ENCODE data around the gene PTPRH. TPM values are rescaled to one million over a fixed set of nuclear protein-coding genes. Genes with fewer than 3 reads are reported as not detected.

The PTPRH gene
- total RNA-seq, 4 donors from 2014 or later: 1.2 to 3.9 (median 2.1) TPM

DNA sequence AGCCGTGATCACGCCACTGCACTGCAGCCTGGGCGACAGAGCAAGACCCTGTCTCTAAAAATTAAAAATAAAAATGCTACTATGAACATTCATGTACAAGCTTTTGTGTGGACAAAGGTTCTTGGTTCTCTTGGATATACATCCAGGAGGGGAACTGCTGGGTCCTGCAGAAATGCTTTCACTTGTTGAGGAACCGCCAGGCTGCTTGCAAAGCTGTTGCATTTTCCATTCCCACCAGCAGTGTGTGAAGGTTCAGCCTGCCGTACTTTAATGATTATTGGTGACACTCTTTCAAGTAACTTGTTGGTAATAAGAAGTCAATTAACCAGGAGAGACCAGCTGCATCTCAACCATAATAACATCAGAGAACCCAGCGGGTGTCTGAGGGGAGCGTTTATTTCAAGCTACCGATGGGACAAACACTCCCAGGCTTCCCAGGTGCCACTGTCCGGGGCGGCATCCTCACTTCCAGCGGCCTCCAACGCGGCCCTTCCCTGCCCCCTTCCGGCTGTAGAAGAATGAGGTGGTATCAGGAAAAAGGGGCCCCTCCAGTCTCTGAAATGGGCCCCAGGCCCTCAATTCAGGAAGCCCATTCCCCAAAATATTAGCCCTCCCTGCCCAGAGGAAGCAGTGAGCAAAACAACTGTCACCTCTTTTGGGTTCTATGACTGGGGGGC is 76.7 kb downstream of the PTPRH start:
- no peak for DNase-seq (ENCODE audit: low spot score in 2 of 2)
- Histone ChIP-seq H3K27ac (no peak overlapping the region), H3K4me1 (peaks cover 0 to 6% (median 0%) of the 10 kb centered on the region in 4 donors), H3K36me3 (no peaks in the 10 kb centered on the region), H3K4me3 (no peak overlapping the region), H3K27me3 (peaks cover 0 to 79% of the 10 kb centered on the region in 2 donors), H3K9me3 (no peaks in the 10 kb centered on the region)
- WGBS, 2 donors: 47 to 56% methylated on average over 14 of the region's 14 CpGs
- TF ChIP-seq EP300 (IDR thresholded peaks at IDR 0.05) (no peak), POLR2A (IDR thresholded peaks at IDR 0.05) (no peak), CTCF (IDR thresholded peaks at IDR 0.05) (peak in 1 of 5 experiments; percentile 17)

DNA sequence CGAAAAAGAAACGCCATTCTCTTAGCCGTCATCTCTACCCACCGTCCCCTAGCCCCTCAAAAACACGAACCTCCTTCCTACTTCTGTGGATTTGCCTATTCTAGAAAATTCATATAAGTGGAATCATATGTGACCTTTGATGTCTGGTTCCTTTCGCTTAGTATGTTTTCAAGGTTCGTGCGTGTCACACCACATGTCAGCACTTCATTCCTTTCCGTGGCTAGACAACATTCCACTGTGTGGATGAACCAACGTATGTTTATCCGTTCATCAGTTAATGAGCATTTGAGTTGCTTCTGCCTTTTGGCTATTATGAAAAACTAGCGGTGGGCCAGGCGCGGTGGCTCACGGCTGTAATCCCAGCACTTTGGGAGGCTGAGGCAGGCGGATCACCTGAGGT is 77.9 kb downstream of the PTPRH start:
- DNase-seq (ENCODE audit: low spot score in 2 of 2): no peak
- no peak overlapping the region for H3K4me3 ChIP-seq
- H3K9me3 ChIP-seq: no peaks in the 10 kb centered on the region
- H3K4me1 ChIP-seq: peaks cover 0 to 6% (median 0%) of the 10 kb centered on the region in 4 donors
- 79 to 80% methylated on average over 16 of the region's 16 CpGs for WGBS, 2 donors
- H3K27me3 ChIP-seq: peaks cover 0 to 68% of the 10 kb centered on the region in 2 donors
- TF ChIP-seq EP300 (IDR thresholded peaks at IDR 0.05): no peak
- no peak for TF ChIP-seq POLR2A (IDR thresholded peaks at IDR 0.05)
- no peak for TF ChIP-seq CTCF (IDR thresholded peaks at IDR 0.05)
- no peak overlapping the region for H3K27ac ChIP-seq
- no peaks in the 10 kb centered on the region for H3K36me3 ChIP-seq

Small RNAs within 50 kb of the gene (small RNA-seq; reads per million reads assigned to genes)
- gene MIR6802 (0.38 reads per million), gene MIR6803 (0.38 reads per million), gene MIR6804 (not detected), gene RF01210 (not detected)

Other genes starting within 250 kb of the PTPRH start
- under 1 TPM in 1 of 4 donors, not detected in 3; under 0.01 TPM for gene NLRP2, start 243.1 kb downstream of the PTPRH start, total RNA-seq
- gene GP6, start 171.2 kb downstream of the PTPRH start, total RNA-seq: 1 to 10 TPM in 1 of 4 donors, not detected in 3; 1.5 TPM
- 10 to 100 TPM in 2 of 4 donors, 1 to 10 TPM in 2; 6.3 to 25.7 (median 12.7) TPM for gene RDH13, start 146.4 kb downstream of the PTPRH start, total RNA-seq
- gene EPS8L1, start 133.6 kb downstream of the PTPRH start, total RNA-seq: 1 to 10 TPM in 1 of 4 donors, under 1 TPM in 1, not detected in 2; 0.44 to 1.2 TPM
- gene PPP1R12C, start 91.9 kb downstream of the PTPRH start, total RNA-seq: 100 to 1,000 TPM; 113 to 270 (median 180) TPM
- gene TNNT1, start 60.3 kb downstream of the PTPRH start, total RNA-seq: 1 to 10 TPM in 1 of 4 donors, under 1 TPM in 1, not detected in 2; 0.90 to 1.5 TPM
- not detected for gene TNNI3, start 51.8 kb downstream of the PTPRH start, total RNA-seq
- gene DNAAF3, start 42.9 kb downstream of the PTPRH start, total RNA-seq: 1 to 10 TPM in 2 of 4 donors, not detected in 2; 1.2 to 2.7 TPM
- gene SYT5, start 29.2 kb downstream of the PTPRH start, total RNA-seq: not detected
- gene TMEM86B, start 19.3 kb upstream of the PTPRH start, total RNA-seq: 1 to 10 TPM in 3 of 4 donors, under 1 TPM in 1; 0.44 to 8.6 (median 3.0) TPM
- gene PPP6R1, start 49.5 kb upstream of the PTPRH start, total RNA-seq: 10 to 100 TPM; 35.4 to 56.7 (median 40.7) TPM
- gene HSPBP1, start 70.6 kb upstream of the PTPRH start, total RNA-seq: 10 to 100 TPM; 33.7 to 49.6 (median 40.5) TPM
- gene BRSK1, start 74.5 kb upstream of the PTPRH start, total RNA-seq: 1 to 10 TPM; 4.6 to 6.9 (median 5.9) TPM
- gene TMEM150B, start 115.8 kb upstream of the PTPRH start, total RNA-seq: 10 to 100 TPM in 1 of 4 donors, 1 to 10 TPM in 3; 5.5 to 17.1 (median 7.7) TPM
- gene KMT5C, start 130.4 kb upstream of the PTPRH start, total RNA-seq: 10 to 100 TPM; 30.6 to 50.0 (median 41.2) TPM
- gene COX6B2, start 145.2 kb upstream of the PTPRH start, total RNA-seq: not detected
- gene GARIN5B, start 153.8 kb upstream of the PTPRH start, total RNA-seq: not detected
- gene IL11, start 161.0 kb upstream of the PTPRH start, total RNA-seq: under 1 TPM in 1 of 4 donors, not detected in 3; 0.21 TPM
- 1 to 10 TPM in 1 of 4 donors, not detected in 3; 2.7 TPM for gene TMEM190, start 167.3 kb upstream of the PTPRH start, total RNA-seq
- 1 to 10 TPM in 2 of 4 donors, under 1 TPM in 2; 0.63 to 7.5 (median 2.6) TPM for gene TMEM238, start 174.8 kb upstream of the PTPRH start, total RNA-seq
- gene RPL28, start 176.4 kb upstream of the PTPRH start, total RNA-seq: 100 to 1,000 TPM; 266 to 574 (median 354) TPM
- gene UBE2S, start 198.3 kb upstream of the PTPRH start, total RNA-seq: 10 to 100 TPM in 2 of 4 donors, 1 to 10 TPM in 2; 8.0 to 16.2 (median 9.9) TPM
- 1 to 10 TPM in 3 of 4 donors, under 1 TPM in 1; 0.42 to 4.1 (median 2.0) TPM for gene SHISA7, start 233.8 kb upstream of the PTPRH start, total RNA-seq